Measurements from ENCODE around the gene GFER.

GRCh38 chr16:2008009-2008526 is 24.1 kb downstream of the GFER start:
- TF ChIP-seq POLR2A (IDR thresholded peaks at IDR 0.05; ENCODE audit: low read depth, low read length) (0 out of 2 replicates have a peak, but pooled peaks have one; percentile 31), TAF1 (IDR thresholded peaks at IDR 0.05; ENCODE audit: low read depth, low read length) (no peak), SPI1 (IDR thresholded peaks at IDR 0.05; ENCODE audit: low read depth, low read length) (no peak), POLR2AphosphoS5 (IDR thresholded peaks at IDR 0.05; ENCODE audit: low read depth, low read length) (peak; percentile 39; the same call in 1 of the 2 replicates), POU2F2 (IDR thresholded peaks at IDR 0.05; ENCODE audit: low read depth, low read length) (peak; percentile 46; the same call in 1 of the 2 replicates)
